ENCODE data around the gene ZDHHC4. TPM values are rescaled to one million over a fixed set of nuclear protein-coding genes. Genes with fewer than 3 reads are reported as not detected.

ZDHHC4 gene
- total and polyA plus RNA-seq, 2 donors from 2014 or later, result 62.4 to 84.1 TPM

DNA sequence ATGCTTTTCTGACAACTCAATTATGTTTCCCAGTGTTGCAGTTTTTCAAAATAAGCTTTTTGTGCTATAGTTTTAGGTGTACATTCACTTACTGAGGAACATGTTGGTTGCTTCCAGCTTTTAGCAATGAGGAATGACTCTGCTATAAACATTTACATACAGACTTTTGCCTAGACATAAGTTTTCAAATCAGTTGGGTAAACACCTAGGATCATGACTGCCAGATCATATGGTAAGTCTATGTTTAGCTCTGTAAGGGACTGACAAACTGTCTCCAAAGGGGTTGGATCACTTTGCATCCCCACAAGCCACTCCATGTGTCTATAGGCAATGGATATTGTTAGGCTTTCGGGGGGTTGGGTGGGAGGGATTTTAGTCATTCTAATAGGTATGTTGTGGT lies 15.1 kb upstream of the ZDHHC4 start:
- Histone ChIP-seq H3K9ac (ENCODE audit: low read length in 3 of 3) (no peak overlapping the region), H3K36me3 (ENCODE audit: control insufficient read depth in 2 of 3, insufficient read depth in 3 of 3, low read length in 3 of 3) (no peaks in the 10 kb centered on the region), H3K27me3 (ENCODE audit: control insufficient read depth, insufficient read depth, low read length) (no peaks in the 10 kb centered on the region), H3K4me3 (ENCODE audit: low read length in 3 of 3) (no peak overlapping the region), H3K9me3 (ENCODE audit: control insufficient read depth in 2 of 3, insufficient read depth in 1 of 3, low read length in 3 of 3) (no peaks in the 10 kb centered on the region), H3K27ac (ENCODE audit: low read depth in 2 of 2, low read length in 2 of 2) (no peak overlapping the region), H3K4me1 (ENCODE audit: control insufficient read depth in 2 of 3, insufficient read depth in 2 of 3, low read depth in 1 of 3, low read length in 3 of 3) (no peaks in the 10 kb centered on the region)
- FAIRE-seq (no peak), DNase-seq (no peak)
- intact Hi-C loops (cut with DNase I), result no loop called here
- TF ChIP-seq, protein P1, sequence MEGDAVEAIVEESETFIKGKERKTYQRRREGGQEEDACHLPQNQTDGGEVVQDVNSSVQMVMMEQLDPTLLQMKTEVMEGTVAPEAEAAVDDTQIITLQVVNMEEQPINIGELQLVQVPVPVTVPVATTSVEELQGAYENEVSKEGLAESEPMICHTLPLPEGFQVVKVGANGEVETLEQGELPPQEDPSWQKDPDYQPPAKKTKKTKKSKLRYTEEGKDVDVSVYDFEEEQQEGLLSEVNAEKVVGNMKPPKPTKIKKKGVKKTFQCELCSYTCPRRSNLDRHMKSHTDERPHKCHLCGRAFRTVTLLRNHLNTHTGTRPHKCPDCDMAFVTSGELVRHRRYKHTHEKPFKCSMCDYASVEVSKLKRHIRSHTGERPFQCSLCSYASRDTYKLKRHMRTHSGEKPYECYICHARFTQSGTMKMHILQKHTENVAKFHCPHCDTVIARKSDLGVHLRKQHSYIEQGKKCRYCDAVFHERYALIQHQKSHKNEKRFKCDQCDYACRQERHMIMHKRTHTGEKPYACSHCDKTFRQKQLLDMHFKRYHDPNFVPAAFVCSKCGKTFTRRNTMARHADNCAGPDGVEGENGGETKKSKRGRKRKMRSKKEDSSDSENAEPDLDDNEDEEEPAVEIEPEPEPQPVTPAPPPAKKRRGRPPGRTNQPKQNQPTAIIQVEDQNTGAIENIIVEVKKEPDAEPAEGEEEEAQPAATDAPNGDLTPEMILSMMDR (IDR thresholded peaks at IDR 0.05; ENCODE audit: borderline replicate concordance, extremely low read depth, insufficient read depth), result no peak

DNA sequence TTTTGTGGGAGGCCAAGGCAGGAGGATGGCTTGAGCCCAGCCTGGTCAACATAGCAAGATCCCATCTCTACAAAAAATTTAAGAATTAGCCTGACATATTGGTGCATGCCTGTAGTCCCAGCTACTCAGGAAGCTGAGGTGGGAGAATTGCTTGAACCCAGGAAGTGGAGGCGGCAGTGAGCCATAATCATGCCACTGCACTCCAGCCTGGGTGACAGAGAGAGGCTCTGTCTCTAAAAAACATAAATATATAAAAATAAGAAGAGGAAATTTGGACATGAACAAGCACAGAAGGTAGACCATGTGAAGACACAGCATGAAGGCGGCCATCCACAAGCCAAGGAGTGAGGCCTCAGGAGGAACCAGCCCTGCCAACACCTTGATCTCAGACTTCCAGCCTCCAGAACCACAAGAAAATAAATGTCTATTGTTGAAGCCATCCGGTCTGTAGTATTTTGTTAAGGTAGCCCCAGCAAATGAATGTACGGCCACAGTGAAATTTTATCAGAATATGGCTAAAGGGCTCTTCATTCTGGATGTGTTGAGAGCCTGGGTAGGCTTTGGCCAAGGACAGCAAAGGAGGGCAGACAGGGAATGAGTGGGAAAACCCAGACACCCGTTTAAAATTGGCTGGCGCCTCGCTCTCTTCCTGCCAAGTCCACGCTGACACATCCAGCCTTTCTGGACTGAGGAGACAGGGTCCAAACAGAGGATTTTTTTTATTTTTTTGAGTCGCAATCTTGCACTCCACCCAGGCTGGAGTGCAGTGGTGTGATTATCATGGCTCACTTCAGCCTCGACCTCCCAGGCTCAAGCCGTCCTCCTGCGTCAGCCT lies 13.1 kb upstream of the ZDHHC4 start:
- H3K9ac ChIP-seq (ENCODE audit: low read length in 3 of 3), result no peak overlapping the region
- no peak overlapping the region for H3K4me3 ChIP-seq (ENCODE audit: low read length in 3 of 3)
- H3K27me3 ChIP-seq (ENCODE audit: control insufficient read depth, insufficient read depth, low read length), result no peaks in the 10 kb centered on the region
- no peak for FAIRE-seq
- TF ChIP-seq, protein P1 (IDR thresholded peaks at IDR 0.05; ENCODE audit: borderline replicate concordance, extremely low read depth, insufficient read depth), result no peak
- H3K4me1 ChIP-seq (ENCODE audit: control insufficient read depth in 2 of 3, insufficient read depth in 2 of 3, low read depth in 1 of 3, low read length in 3 of 3), result no peaks in the 10 kb centered on the region
- no peak for DNase-seq
- no peak overlapping the region for H3K27ac ChIP-seq (ENCODE audit: low read depth in 2 of 2, low read length in 2 of 2)
- H3K36me3 ChIP-seq (ENCODE audit: control insufficient read depth in 2 of 3, insufficient read depth in 3 of 3, low read length in 3 of 3), result no peaks in the 10 kb centered on the region
- H3K9me3 ChIP-seq (ENCODE audit: control insufficient read depth in 2 of 3, insufficient read depth in 1 of 3, low read length in 3 of 3), result no peaks in the 10 kb centered on the region
- intact Hi-C loops (cut with DNase I), result no loop called here

DNA sequence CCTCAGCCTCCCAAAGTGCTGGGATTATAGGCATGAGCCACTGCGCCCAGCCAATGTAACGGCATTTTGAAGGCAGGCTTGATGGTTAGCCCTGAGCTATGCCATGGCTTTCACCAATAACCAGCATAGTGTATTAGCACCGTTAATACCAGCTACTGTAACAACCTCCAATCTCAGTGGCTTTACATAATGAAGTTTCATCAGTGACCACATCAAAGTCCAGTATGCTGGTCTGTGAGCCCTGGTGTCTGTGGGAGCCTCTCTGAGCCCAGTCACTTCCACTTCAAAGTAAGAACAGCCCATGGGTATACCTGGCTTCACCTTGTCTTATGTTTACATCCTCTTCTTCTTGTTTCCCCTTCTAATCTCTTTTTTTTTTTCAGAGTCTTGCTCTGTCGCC lies 11.6 kb upstream of the ZDHHC4 start:
- H3K9me3 ChIP-seq (ENCODE audit: control insufficient read depth in 2 of 3, insufficient read depth in 1 of 3, low read length in 3 of 3), result peaks cover 0 to 4% (median 0%) of the 10 kb centered on the region in 3 donors
- H3K9ac ChIP-seq (ENCODE audit: low read length in 3 of 3), result no peak overlapping the region
- no peak overlapping the region for H3K4me3 ChIP-seq (ENCODE audit: low read length in 3 of 3)
- H3K27ac ChIP-seq (ENCODE audit: low read depth in 2 of 2, low read length in 2 of 2), result no peak overlapping the region
- intact Hi-C loops (cut with DNase I), result no loop called here
- DNase-seq (no peak), FAIRE-seq (no peak)
- H3K4me1 ChIP-seq (ENCODE audit: control insufficient read depth in 2 of 3, insufficient read depth in 2 of 3, low read depth in 1 of 3, low read length in 3 of 3), result no peaks in the 10 kb centered on the region
- no peaks in the 10 kb centered on the region for H3K27me3 ChIP-seq (ENCODE audit: control insufficient read depth, insufficient read depth, low read length)
- no peaks in the 10 kb centered on the region for H3K36me3 ChIP-seq (ENCODE audit: control insufficient read depth in 2 of 3, insufficient read depth in 3 of 3, low read length in 3 of 3)
- TF ChIP-seq, protein P1 (IDR thresholded peaks at IDR 0.05; ENCODE audit: borderline replicate concordance, extremely low read depth, insufficient read depth), result no peak

Data from kidney (tissue), 14 donors.